GM12865 (cell line): ENCODE measurements around the gene PIP5K1C.

Experiments used
- DNase-seq: peaks from one replicate; pipeline ENCODE4 v3.0.0; 2010; ENCODE audit warnings: low read depth
- H3K4me3 ChIP-seq: 2 replicates; pipeline ENCODE4 v1.5.1; 2011; ENCODE audit warnings: mild to moderate bottlenecking, low read depth, low read length, control low read depth
- CTCF ChIP-seq: IDR thresholded peaks from 2 replicates; pipeline ENCODE4 v1.5.1; 2011; ENCODE audit warnings: low read length, control low read depth, low read depth, inconsistent platforms; ENCODE audit not compliant: insufficient read depth; ENCODE audit errors: missing control alignments

PIP5K1C gene

GRCh38 chr19:3730457-3730958 lies 30.2 kb upstream of the PIP5K1C start:
- no peak for TF ChIP-seq CTCF
- no peak overlapping the region for H3K4me3 ChIP-seq
- no peak for DNase-seq

- TF ChIP-seq CTCF, result no peak
- H3K4me3 ChIP-seq, result no peak overlapping the region
- DNase-seq, result no peak
Observed at GRCh38 chr19:3725640-3726310, 25.5 kb upstream of the PIP5K1C start.

- TF ChIP-seq CTCF, result no peak
- no peak overlapping the region for H3K4me3 ChIP-seq
- peak; percentile 53 for DNase-seq
Observed at GRCh38 chr19:3725121-3725520, 24.9 kb upstream of the PIP5K1C start.

- DNase-seq, result no peak
- no peak overlapping the region for H3K4me3 ChIP-seq
Observed at GRCh38 chr19:3723883-3724282, 23.6 kb upstream of the PIP5K1C start.

GRCh38 chr19:3723110-3723488 lies 22.8 kb upstream of the PIP5K1C start:
- no peak overlapping the region for H3K4me3 ChIP-seq
- no peak for TF ChIP-seq CTCF
- DNase-seq, result no peak

More at GRCh38 chr19:3723883-3724282, 23.6 kb upstream of the PIP5K1C start:
- no peak for TF ChIP-seq CTCF

- H3K4me3 ChIP-seq, result no peak overlapping the region
- no peak for TF ChIP-seq CTCF
- no peak for DNase-seq
Observed at GRCh38 chr19:3722443-3723109, 22.3 kb upstream of the PIP5K1C start.

- no peak for DNase-seq
- H3K4me3 ChIP-seq, result peak overlapping the region; percentile 14; the same call in 1 of the 2 replicates
- TF ChIP-seq CTCF, result no peak
Observed at GRCh38 chr19:3721887-3722442, 21.7 kb upstream of the PIP5K1C start.
